ENCODE results near the gene CHRNA7. TPM values are rescaled to one million over a fixed set of nuclear protein-coding genes. Genes with fewer than 3 reads are reported as not detected.

The CHRNA7 gene
- total and polyA plus RNA-seq, 10 of the 15 experiments (the other 5 are each of a cell fraction or from before 2014, with no cell fraction given) = 0.06 to 0.15 (median 0.12) TPM; not detected in 7

- BruUV-seq (replicated peaks) = no TSS peak
- no peak for TF ChIP-seq HDAC2 (IDR thresholded peaks at IDR 0.05)
- TF ChIP-seq PAX8 (IDR thresholded peaks at IDR 0.05) = no peak
- TF ChIP-seq SP1 (IDR thresholded peaks at IDR 0.05; ENCODE audit: low read depth, low read length) = no peak
- no peak for TF ChIP-seq EP300 (IDR thresholded peaks at IDR 0.05; ENCODE audit: borderline replicate concordance in 1 of 2, control insufficient read depth in 1 of 2, low read depth in 2 of 2, low read length in 2 of 2)
- TF ChIP-seq FOXK2 (IDR thresholded peaks at IDR 0.05) = no peak
- no peak for TF ChIP-seq IKZF2 (IDR thresholded peaks at IDR 0.05)
- TF ChIP-seq ZNF687 (IDR thresholded peaks at IDR 0.05) = no peak
- TF ChIP-seq CUX1 (IDR thresholded peaks at IDR 0.05; ENCODE audit: insufficient replicate concordance, low read depth, low read length) = no peak
- TF ChIP-seq REST (IDR thresholded peaks at IDR 0.05; ENCODE audit: low read depth, low read length) = no peak
- TF ChIP-seq MYB (IDR thresholded peaks at IDR 0.05; ENCODE audit: borderline replicate concordance, low read depth, low read length) = no peak
- no peak for TF ChIP-seq CEBPB (IDR thresholded peaks at IDR 0.05; ENCODE audit: borderline replicate concordance in 1 of 2, low read depth in 2 of 2, low read length in 2 of 2)
- TF ChIP-seq FOXM1 (IDR thresholded peaks at IDR 0.05; ENCODE audit: low read depth, low read length) = no peak
- no peak overlapping the region for H3K27ac ChIP-seq (ENCODE audit: control insufficient read depth, insufficient read depth)
- no peaks in the 10 kb centered on the region for H3K79me2 ChIP-seq (ENCODE audit: control insufficient read depth, insufficient read depth, low read length)
- no peaks in the 10 kb centered on the region for H3K4me1 ChIP-seq (ENCODE audit: control insufficient read depth, insufficient read depth, low read length)
- ChIA-PET RAD21 (ENCODE audit: unreplicated experiment) (no interaction called here), POLR2A (no interaction called here), CTCF (no interaction called here), SMC1A (ENCODE audit: uncharacterized antibody, unreplicated experiment) (no interaction called here)
- DNase-seq (ENCODE audit: low read depth, low spot score) = no peak
- H2AFZ ChIP-seq (ENCODE audit: control insufficient read depth, low read depth, low read length) = no peak overlapping the region
- no peak overlapping the region for H3K9ac ChIP-seq (ENCODE audit: control insufficient read depth, insufficient read depth, low read length)
- FAIRE-seq = no peak
- ATAC-seq = no peak
- H3K4me2 ChIP-seq (ENCODE audit: control insufficient read depth, insufficient read depth) = no peak overlapping the region
- 47% methylated on average over 7 of the region's 7 CpGs for WGBS (ENCODE audit: insufficient coverage, insufficient replicate concordance, low lambda C conversion rate, missing lambda C conversion rate)
- no peaks in the 10 kb centered on the region for H3K36me3 ChIP-seq (ENCODE audit: control insufficient read depth in 2 of 2, insufficient read depth in 2 of 2, low read length in 1 of 2)
- in situ Hi-C loops (cut with MboI) (no loop called here), intact Hi-C loops (cut with micrococcal nuclease; ENCODE audit: unreplicated experiment) (no loop called here)
- no peaks in the 10 kb centered on the region for H3K9me3 ChIP-seq (replicated peaks; ENCODE audit: control insufficient read depth, insufficient read depth, low read length)
- H4K20me1 ChIP-seq (ENCODE audit: control insufficient read depth, insufficient read depth) = no peaks in the 10 kb centered on the region
- H3K4me3 ChIP-seq = no peak overlapping the region
- no peaks in the 10 kb centered on the region for H3K27me3 ChIP-seq (replicated peaks in 1 of 2; ENCODE audit: control insufficient read depth in 2 of 2, insufficient read depth in 2 of 2, low read length in 1 of 2)
Observed at GRCh38 chr15:32060706-32061105, 30.4 kb downstream of the CHRNA7 start.

Measured in GM12878 (cell line).